Uterus (tissue), 2 donors: ENCODE measurements around the gene PXMP4.

Experiments used
- POLR2A ChIP-seq, 2 donors: fragments of 450-650 bp; IDR thresholded peaks; one replicate each; pipeline ENCODE4 v1.6.1; 2016; ENCODE audit warnings: antibody characterized with exemption in 2 of 2, mild to moderate bottlenecking in 1 of 2, moderate library complexity in 1 of 2
- TF ChIP-seq, protein P1 (sequence below), 4 experiments: fragments of 200-600 bp in 2 of 4; fragments of 450-650 bp in 2 of 4; sonication (generic) in 2 of 4; IDR thresholded peaks; one replicate each; pipeline ENCODE4 v1.5.1; 2016 to 2019; ENCODE audit warnings: antibody characterized with exemption in 4 of 4, mild to moderate bottlenecking in 2 of 4, moderate library complexity in 1 of 4

DNA sequence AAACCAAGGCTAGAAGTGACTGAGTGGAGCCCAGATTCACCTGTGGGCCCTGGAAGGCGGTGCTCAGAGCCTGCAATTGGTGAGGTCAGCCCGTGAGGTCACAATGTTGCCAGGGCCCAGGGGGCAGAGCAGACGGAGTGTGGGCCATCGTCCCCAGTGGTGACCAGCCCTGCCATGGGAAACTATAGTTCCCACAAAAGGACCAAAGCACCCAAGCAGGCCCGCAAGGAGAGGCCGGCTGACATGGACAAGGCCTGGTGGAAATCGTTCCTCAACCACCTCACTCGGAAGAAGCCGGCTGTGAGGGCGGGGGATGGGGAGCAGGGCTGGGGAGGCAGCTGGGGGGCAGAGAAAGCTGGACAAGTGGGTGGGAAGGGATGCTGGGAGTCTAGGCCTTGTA lies 57.9 kb downstream of the PXMP4 start, which contains the start of gene C20orf144:
- no peak for TF ChIP-seq POLR2A (IDR thresholded peaks at IDR 0.05)
- TF ChIP-seq, protein P1, sequence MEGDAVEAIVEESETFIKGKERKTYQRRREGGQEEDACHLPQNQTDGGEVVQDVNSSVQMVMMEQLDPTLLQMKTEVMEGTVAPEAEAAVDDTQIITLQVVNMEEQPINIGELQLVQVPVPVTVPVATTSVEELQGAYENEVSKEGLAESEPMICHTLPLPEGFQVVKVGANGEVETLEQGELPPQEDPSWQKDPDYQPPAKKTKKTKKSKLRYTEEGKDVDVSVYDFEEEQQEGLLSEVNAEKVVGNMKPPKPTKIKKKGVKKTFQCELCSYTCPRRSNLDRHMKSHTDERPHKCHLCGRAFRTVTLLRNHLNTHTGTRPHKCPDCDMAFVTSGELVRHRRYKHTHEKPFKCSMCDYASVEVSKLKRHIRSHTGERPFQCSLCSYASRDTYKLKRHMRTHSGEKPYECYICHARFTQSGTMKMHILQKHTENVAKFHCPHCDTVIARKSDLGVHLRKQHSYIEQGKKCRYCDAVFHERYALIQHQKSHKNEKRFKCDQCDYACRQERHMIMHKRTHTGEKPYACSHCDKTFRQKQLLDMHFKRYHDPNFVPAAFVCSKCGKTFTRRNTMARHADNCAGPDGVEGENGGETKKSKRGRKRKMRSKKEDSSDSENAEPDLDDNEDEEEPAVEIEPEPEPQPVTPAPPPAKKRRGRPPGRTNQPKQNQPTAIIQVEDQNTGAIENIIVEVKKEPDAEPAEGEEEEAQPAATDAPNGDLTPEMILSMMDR (IDR thresholded peaks at IDR 0.05): no peak
